ENCODE measurements around the gene IPPK.

The IPPK gene

GRCh38 chr9:92613268-92614122, 56.4 kb downstream of the IPPK start:
- no peak for TF ChIP-seq CTCF (IDR thresholded peaks at IDR 0.05; ENCODE audit: low read depth, low read length)
- no peak for DNase-seq (ENCODE audit: extremely low read depth, low read depth)

- no peak for TF ChIP-seq CTCF (IDR thresholded peaks at IDR 0.05; ENCODE audit: low read depth, low read length)
- no peak for DNase-seq (ENCODE audit: extremely low read depth, low read depth)
Measured at GRCh38 chr9:92612816-92613215, 57.1 kb downstream of the IPPK start.

- DNase-seq (ENCODE audit: extremely low read depth, low read depth): no peak
- no peak for TF ChIP-seq CTCF (IDR thresholded peaks at IDR 0.05; ENCODE audit: low read depth, low read length)
Measured at GRCh38 chr9:92612292-92612691, 57.6 kb downstream of the IPPK start.

- no peak for DNase-seq (ENCODE audit: extremely low read depth, low read depth)
- no peak for TF ChIP-seq CTCF (IDR thresholded peaks at IDR 0.05; ENCODE audit: low read depth, low read length)
Measured at GRCh38 chr9:92611621-92612285, 58.2 kb downstream of the IPPK start.

GRCh38 chr9:92610470-92611420, 59.2 kb downstream of the IPPK start:
- TF ChIP-seq CTCF (IDR thresholded peaks at IDR 0.05; ENCODE audit: low read depth, low read length): no peak
- DNase-seq (ENCODE audit: extremely low read depth, low read depth): no peak

- TF ChIP-seq CTCF (IDR thresholded peaks at IDR 0.05; ENCODE audit: low read depth, low read length): no peak
Measured at GRCh38 chr9:92608909-92609445, 61.0 kb downstream of the IPPK start.

More at GRCh38 chr9:92608909-92609445, 61.0 kb downstream of the IPPK start:
- no peak for DNase-seq (ENCODE audit: extremely low read depth, low read depth)

Measured in AG09319 (cell line).